RWPE1 (cell line): ENCODE data around the gene CD28.

ENCODE experiments used
- CTCF ChIA-PET: fragments of 350-600 bp; sonication (Branson Sonifier 250); formaldehyde crosslinking; extraction: SDS; loops from one replicate; lab custom pipeline; 2021; lab: Yijun Ruan, JAX
- POLR2A ChIA-PET: fragments of 400-600 bp; formaldehyde crosslinking; extraction: SDS; loops from one replicate; lab custom pipeline; 2020; ENCODE audit warnings: antibody characterized with exemption; ENCODE audit not compliant: low non-redundant PET; lab: Yijun Ruan, JAX
- DNase-seq: peaks from one replicate; pipeline ENCODE4 v3.0.0; 2012; ENCODE audit warnings: low spot score
- H3K27ac ChIP-seq: fragments of 450-650 bp; 2 replicates; pipeline ENCODE4 v1.5.1; 2017
- TF ChIP-seq, protein P1 (sequence below): fragments of 450-650 bp; conservative IDR thresholded peaks from 2 replicates; pipeline ENCODE4 v1.5.1; 2017; ENCODE audit warnings: low read depth, mild to moderate bottlenecking

The CD28 gene

GRCh38 chr2:203756161-203756560 lies 49.7 kb downstream of the CD28 start:
- ChIA-PET POLR2A (no interaction called here), CTCF (interaction anchor here (0.5 kb wide), 1 partner anchor 177 kb away, joined by 4 read pairs; no protein-coding TSS in a partner anchor)
- H3K27ac ChIP-seq: no peak overlapping the region
- TF ChIP-seq, protein P1, sequence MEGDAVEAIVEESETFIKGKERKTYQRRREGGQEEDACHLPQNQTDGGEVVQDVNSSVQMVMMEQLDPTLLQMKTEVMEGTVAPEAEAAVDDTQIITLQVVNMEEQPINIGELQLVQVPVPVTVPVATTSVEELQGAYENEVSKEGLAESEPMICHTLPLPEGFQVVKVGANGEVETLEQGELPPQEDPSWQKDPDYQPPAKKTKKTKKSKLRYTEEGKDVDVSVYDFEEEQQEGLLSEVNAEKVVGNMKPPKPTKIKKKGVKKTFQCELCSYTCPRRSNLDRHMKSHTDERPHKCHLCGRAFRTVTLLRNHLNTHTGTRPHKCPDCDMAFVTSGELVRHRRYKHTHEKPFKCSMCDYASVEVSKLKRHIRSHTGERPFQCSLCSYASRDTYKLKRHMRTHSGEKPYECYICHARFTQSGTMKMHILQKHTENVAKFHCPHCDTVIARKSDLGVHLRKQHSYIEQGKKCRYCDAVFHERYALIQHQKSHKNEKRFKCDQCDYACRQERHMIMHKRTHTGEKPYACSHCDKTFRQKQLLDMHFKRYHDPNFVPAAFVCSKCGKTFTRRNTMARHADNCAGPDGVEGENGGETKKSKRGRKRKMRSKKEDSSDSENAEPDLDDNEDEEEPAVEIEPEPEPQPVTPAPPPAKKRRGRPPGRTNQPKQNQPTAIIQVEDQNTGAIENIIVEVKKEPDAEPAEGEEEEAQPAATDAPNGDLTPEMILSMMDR: no peak
- DNase-seq: no peak

DNA sequence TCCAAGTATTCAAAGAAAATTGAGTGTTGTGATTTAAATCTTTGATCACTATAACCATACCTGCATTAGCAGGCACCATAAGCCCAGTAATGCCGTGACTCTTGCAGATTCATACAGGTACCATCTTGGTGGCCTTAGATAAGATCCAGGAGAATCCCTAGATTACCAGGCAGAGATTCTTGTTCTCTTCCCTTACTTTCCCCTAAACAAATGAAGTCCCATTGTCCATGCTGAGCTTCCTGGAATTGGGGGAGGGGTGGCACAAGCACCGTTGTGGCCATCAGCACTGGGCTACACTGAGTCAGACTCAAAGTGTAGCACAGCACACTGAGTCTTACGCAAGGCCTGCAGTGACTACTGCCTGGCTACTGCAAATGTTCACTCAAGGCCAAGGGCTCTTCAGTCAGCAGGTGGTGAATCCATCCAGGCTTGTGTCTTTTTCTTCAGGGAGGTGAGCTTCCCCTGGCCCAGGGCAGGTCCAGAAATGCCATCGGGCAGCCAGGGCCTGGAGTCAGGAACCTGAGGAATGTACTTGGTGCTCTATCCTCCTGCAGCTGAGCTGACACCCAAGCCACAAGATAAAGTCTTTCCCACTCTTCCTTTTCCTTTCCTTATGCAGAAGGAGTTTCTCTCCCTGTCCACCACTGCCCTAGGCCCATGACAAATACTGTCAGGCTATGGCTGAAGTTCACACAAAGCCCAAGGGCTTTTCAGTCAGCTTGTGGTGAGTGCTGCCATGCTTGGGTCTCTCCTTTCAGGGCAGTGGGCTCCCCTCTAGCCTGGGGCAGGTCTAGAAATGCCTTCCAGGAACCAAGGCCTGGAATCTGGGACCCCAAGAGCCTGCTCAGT lies 52.6 kb downstream of the CD28 start:
- TF ChIP-seq, protein P1: no peak
- POLR2A ChIA-PET: no interaction called here
- H3K27ac ChIP-seq: peak overlapping the region; percentile 46
- CTCF ChIA-PET: interaction anchor here (0.6 to 1.7 kb wide), 2 partner anchors 56 to 135 kb away, joined by 4 to 5 read pairs; no protein-coding TSS in a partner anchor
- DNase-seq: no peak

- DNase-seq: no peak
- ChIA-PET CTCF (interaction anchor here (0.6 to 1.7 kb wide), 2 partner anchors 55 to 136 kb away, joined by 4 to 5 read pairs; no protein-coding TSS in a partner anchor), POLR2A (no interaction called here)
- peak overlapping the region; percentile 46 for H3K27ac ChIP-seq
- TF ChIP-seq, protein P1: no peak
Measured at GRCh38 chr2:203759690-203760365, 53.4 kb downstream of the CD28 start.

- CTCF ChIA-PET: interaction anchor here (0.5 kb wide), 1 partner anchor 13 kb away, joined by 3 read pairs; no protein-coding TSS in a partner anchor
Measured at GRCh38 chr2:203761121-203761520, 54.7 kb downstream of the CD28 start.

DNA sequence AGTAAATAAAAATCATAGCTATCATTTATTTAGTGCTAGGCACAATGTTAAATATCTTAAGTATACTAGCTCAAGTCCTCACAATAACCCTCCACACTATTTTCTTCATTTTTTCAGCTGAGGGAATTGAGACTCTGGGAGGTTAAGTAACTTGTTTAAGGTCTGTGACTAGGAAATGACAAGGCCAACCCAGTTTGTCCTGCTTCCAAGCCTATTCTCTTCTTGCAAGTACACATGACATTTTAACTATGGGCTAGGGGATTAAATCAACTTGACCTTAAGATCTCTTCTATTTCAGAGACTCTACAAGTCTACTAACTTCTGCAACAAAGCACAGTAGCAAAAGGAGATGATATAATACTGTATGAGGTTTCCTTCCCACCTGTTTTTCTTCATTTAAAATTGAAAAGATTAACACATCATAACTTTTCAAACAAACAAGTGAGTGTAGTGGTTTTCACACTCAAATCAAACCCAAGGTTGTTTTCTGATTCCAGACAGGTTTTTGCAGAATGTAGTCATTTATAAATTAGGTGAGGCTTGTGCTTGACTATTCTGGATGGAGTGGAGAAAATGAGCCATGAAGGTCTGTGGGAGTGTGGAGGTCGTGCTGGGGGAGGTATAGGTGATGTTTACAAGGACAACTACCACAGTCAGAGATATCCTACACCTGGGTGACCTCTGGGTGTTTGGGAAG lies 57.0 kb downstream of the CD28 start:
- ChIA-PET POLR2A (no interaction called here), CTCF (no interaction called here)
- H3K27ac ChIP-seq: no peak overlapping the region
- TF ChIP-seq, protein P1: no peak
- DNase-seq: no peak

More at GRCh38 chr2:203761121-203761520, 54.7 kb downstream of the CD28 start:
- POLR2A ChIA-PET: no interaction called here
- DNase-seq: no peak
- H3K27ac ChIP-seq: no peak overlapping the region
- TF ChIP-seq, protein P1: no peak
